Keratinocyte (primary cell): ENCODE data around the gene DMC1. TPM values are rescaled to one million over a fixed set of nuclear protein-coding genes. Genes with fewer than 3 reads are reported as not detected.

ENCODE experiments used
- DNase-seq: peaks from one replicate; pipeline ENCODE4 v3.0.0-alpha.2; 2011; ENCODE audit warnings: low read depth, missing footprints, low spot score
- FAIRE-seq: peaks from 2 replicates; lab custom pipeline; 2011; peaks lifted over from hg19 to GRCh38; lab: Jason Lieb, UNC
- H2AFZ ChIP-seq: 2 replicates; pipeline ENCODE4 v1.6.0; 2012; ENCODE audit warnings: low read length, control low read depth, inconsistent platforms; ENCODE audit not compliant: control insufficient read depth
- H3K27ac ChIP-seq: 2 replicates; pipeline ENCODE4 v1.5.1; 2011; ENCODE audit warnings: low read length; ENCODE audit not compliant: control insufficient read depth, insufficient read depth
- H3K27me3 ChIP-seq: 3 replicates; pipeline ENCODE4 v1.6.0; 2011; ENCODE audit warnings: low read length; ENCODE audit not compliant: control insufficient read depth, insufficient read depth; ENCODE audit errors: extremely low read depth
- H3K36me3 ChIP-seq, 2 experiments: 2 replicates in 1 of 2; 3 replicates in 1 of 2; pipeline ENCODE4 v1.5.1; 2011; ENCODE audit warnings: low read length in 2 of 2, mild to moderate bottlenecking in 1 of 2; ENCODE audit not compliant: control insufficient read depth in 2 of 2, insufficient read depth in 2 of 2; ENCODE audit errors: extremely low read depth in 1 of 2
- H3K4me1 ChIP-seq: 3 replicates; pipeline ENCODE4 v1.5.1; 2011; ENCODE audit warnings: low read length; ENCODE audit not compliant: control insufficient read depth, insufficient read depth; ENCODE audit errors: extremely low read depth
- H3K4me2 ChIP-seq: 3 replicates; pipeline ENCODE4 v1.6.0; 2011; ENCODE audit warnings: low read depth, low read length; ENCODE audit not compliant: control insufficient read depth, insufficient read depth; ENCODE audit errors: extremely low read depth
- H3K4me3 ChIP-seq, 3 experiments: fragments of 200-600 bp in 1 of 3; sonication (generic) in 1 of 3; 2 replicates in 2 of 3; 3 replicates in 1 of 3; pipeline ENCODE4 v1.5.1; 2011 to 2016; ENCODE audit warnings: low read length in 3 of 3, mild to moderate bottlenecking in 3 of 3, control low read depth in 2 of 3, inconsistent platforms in 1 of 3, low read depth in 1 of 3, mixed read lengths in 1 of 3, mixed run types in 1 of 3, moderate library complexity in 1 of 3; ENCODE audit not compliant: control insufficient read depth in 2 of 3, insufficient read depth in 2 of 3; ENCODE audit errors: extremely low read depth in 1 of 3
- H3K79me2 ChIP-seq: 2 replicates; pipeline ENCODE4 v1.6.0; 2012; ENCODE audit warnings: low read length; ENCODE audit not compliant: control insufficient read depth, insufficient read depth
- H3K9ac ChIP-seq: 3 replicates; pipeline ENCODE4 v1.6.0; 2011; ENCODE audit warnings: low read length; ENCODE audit not compliant: control insufficient read depth, insufficient read depth; ENCODE audit errors: extremely low read depth
- H3K9me1 ChIP-seq: 3 replicates; pipeline ENCODE4 v1.6.0; 2011; ENCODE audit warnings: low read length; ENCODE audit not compliant: control insufficient read depth, insufficient read depth; ENCODE audit errors: extremely low read depth
- H3K9me3 ChIP-seq: 2 replicates; pipeline ENCODE4 v1.5.1; 2012; ENCODE audit warnings: low read depth, low read length; ENCODE audit not compliant: control insufficient read depth
- H4K20me1 ChIP-seq: 3 replicates; pipeline ENCODE4 v1.6.0; 2011; ENCODE audit warnings: low read length; ENCODE audit not compliant: control insufficient read depth, insufficient read depth; ENCODE audit errors: extremely low read depth
- EZH2 ChIP-seq: IDR thresholded peaks from one replicate; pipeline ENCODE4 v1.6.1; 2012; ENCODE audit warnings: inconsistent platforms, mild to moderate bottlenecking, low read length, moderate library complexity
- dilution Hi-C: fragments of 300-500 bp; cut with MboI; formaldehyde crosslinking; loops from one replicate; pipeline ENCODE4 v1.7.0; 2020; ENCODE audit warnings: low sequenced_read_pairs; ENCODE audit not compliant: extremely low pct_ligation_motif_present
- polyA plus RNA-seq, 5 experiments: library from polyadenylated mRNA; depleted of rRNA in 3 of 5; stranded (reverse) in 3 of 5; stranded (forward) in 1 of 5; unstranded in 1 of 5; fragments of >200 nt; gene quantifications; 1 replicate in 1 of 5; 2 replicates in 3 of 5; 3 replicates in 1 of 5; pipeline versions ENCODE4 v1.2.1 to v1.2.3, GENCODE V29; 2011 to 2012; ENCODE audit warnings: missing spikeins in 2 of 5, low read depth in 1 of 5, low replicate concordance in 1 of 5
- TF ChIP-seq, protein P1 (sequence below), 3 experiments: IDR thresholded peaks in 1 of 3; conservative IDR thresholded peaks in 1 of 3; optimal IDR thresholded peaks in 1 of 3; 2 replicates in 2 of 3; 3 replicates in 1 of 3; pipeline versions ENCODE3 to v1.5.1; 2011; ENCODE audit warnings: low read length in 3 of 3, mild to moderate bottlenecking in 3 of 3, moderate library complexity in 2 of 3, control low read depth in 1 of 3, inconsistent platforms in 1 of 3; ENCODE audit not compliant: insufficient read depth in 2 of 3; ENCODE audit errors: extremely low read depth in 1 of 3

Gene DMC1
- polyA plus RNA-seq, 1 donor (not counting 4 experiments of a cell fraction or from before 2014, with no cell fraction given): 0.30 TPM

DNA sequence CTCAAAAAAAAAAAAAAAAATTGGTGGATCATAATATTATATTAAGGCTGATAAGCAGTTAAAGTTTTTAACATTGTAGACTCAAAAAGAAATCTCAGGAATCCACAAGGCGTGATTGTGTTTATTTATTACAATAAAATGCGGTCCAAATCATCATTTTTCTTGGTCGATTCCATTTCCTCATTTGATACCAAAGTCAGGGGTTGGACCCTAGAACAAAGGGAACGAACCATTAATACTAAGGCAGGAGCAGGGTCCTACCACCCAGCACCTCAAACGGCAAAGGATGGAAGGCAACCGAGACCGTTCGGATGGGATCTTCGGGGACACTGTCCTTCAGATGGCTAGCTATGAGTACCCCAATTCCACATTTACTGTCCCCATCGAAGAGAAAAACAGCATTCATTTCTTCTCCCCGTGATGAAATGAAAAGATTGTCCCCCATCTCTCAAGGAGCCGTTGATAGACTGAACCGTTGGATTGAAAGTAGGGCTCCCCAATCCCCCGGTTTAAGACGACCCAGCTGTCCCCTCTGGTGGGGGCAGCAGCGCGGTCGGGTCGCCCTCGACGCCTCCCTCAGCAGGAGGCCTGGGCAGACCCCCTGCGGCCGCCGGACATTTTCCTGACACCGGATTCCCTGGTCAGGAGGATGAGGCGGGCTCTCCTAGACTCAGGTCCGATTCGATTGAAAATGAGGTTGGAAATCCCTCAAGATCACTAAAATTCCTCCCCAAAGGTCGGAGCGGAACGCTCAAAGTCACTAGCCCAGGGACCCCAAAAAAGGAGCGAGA is 607 bp downstream of the DMC1 start:
- no peaks in the 10 kb centered on the region for H3K79me2 ChIP-seq
- FAIRE-seq: peak; percentile 49
- H3K27ac ChIP-seq: peak overlapping the region; percentile 52
- TF ChIP-seq EZH2: no peak
- TF ChIP-seq, protein P1, sequence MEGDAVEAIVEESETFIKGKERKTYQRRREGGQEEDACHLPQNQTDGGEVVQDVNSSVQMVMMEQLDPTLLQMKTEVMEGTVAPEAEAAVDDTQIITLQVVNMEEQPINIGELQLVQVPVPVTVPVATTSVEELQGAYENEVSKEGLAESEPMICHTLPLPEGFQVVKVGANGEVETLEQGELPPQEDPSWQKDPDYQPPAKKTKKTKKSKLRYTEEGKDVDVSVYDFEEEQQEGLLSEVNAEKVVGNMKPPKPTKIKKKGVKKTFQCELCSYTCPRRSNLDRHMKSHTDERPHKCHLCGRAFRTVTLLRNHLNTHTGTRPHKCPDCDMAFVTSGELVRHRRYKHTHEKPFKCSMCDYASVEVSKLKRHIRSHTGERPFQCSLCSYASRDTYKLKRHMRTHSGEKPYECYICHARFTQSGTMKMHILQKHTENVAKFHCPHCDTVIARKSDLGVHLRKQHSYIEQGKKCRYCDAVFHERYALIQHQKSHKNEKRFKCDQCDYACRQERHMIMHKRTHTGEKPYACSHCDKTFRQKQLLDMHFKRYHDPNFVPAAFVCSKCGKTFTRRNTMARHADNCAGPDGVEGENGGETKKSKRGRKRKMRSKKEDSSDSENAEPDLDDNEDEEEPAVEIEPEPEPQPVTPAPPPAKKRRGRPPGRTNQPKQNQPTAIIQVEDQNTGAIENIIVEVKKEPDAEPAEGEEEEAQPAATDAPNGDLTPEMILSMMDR (optimal IDR thresholded peaks at IDR 0.05 in 1 of 3, IDR thresholded peaks at IDR 0.05 in 1 of 3, conservative IDR thresholded peaks at IDR 0.05 in 1 of 3; ENCODE audit: extremely low read depth in 1 of 3, insufficient read depth in 2 of 3, low read length in 3 of 3): no peak
- no peaks in the 10 kb centered on the region for H4K20me1 ChIP-seq
- H3K9me3 ChIP-seq: no peaks in the 10 kb centered on the region
- no peaks in the 10 kb centered on the region for H3K36me3 ChIP-seq
- peak overlapping the region; percentile 46 to 78 (median 60) for H3K4me3 ChIP-seq
- no peak for DNase-seq
- peak overlapping the region; percentile 85 for H2AFZ ChIP-seq
- no peaks in the 10 kb centered on the region for H3K27me3 ChIP-seq
- H3K4me1 ChIP-seq: peaks cover 7% of the 10 kb centered on the region
- peak overlapping the region; percentile 73 for H3K9ac ChIP-seq
- dilution Hi-C loops: no loop called here
- no peaks in the 10 kb centered on the region for H3K9me1 ChIP-seq
- peak overlapping the region; percentile 90 for H3K4me2 ChIP-seq

DNA sequence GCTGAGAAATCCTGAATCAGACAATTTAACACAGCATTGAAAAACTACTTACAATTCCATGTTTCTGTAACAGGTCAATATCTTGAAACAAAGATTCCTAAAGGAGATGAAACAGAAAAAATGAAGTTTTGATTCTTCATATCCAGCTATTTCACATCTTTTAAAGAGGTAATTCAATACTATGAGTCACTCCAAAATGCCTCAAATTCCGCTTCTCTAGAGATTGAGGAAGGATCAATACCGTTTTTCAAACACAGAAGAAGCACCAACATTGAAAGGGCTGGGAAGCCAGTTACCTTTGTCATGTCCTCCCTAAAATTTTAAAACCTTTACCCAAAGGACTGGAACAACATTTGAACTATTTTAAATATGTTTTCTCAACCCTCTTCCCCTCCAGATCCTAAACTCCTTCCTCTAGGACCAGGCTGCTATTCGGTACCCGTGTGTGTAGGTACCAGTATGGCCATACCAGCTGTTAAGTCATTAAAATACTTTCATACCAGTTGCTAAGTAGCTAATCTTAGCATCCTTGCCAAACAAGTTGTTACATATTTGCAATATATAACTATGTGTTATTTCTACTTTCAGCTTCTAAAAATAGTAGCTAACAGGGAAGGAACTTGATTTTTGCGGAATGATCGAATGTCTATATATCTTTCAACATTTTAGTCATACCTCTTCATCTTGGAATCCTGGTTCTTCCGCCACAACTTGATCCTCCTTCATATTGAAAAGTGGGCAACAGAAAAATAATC is 2.3 kb downstream of the DMC1 start:
- TF ChIP-seq EZH2: no peak
- TF ChIP-seq, protein P1 (optimal IDR thresholded peaks at IDR 0.05 in 1 of 3, IDR thresholded peaks at IDR 0.05 in 1 of 3, conservative IDR thresholded peaks at IDR 0.05 in 1 of 3; ENCODE audit: extremely low read depth in 1 of 3, insufficient read depth in 2 of 3, low read length in 3 of 3): no peak
- Histone ChIP-seq H3K4me2 (no peak overlapping the region), H4K20me1 (no peaks in the 10 kb centered on the region), H3K27me3 (no peaks in the 10 kb centered on the region), H3K9me1 (no peaks in the 10 kb centered on the region), H3K4me3 (no peak overlapping the region), H3K9me3 (no peaks in the 10 kb centered on the region), H3K79me2 (no peaks in the 10 kb centered on the region), H2AFZ (no peak overlapping the region), H3K27ac (no peak overlapping the region), H3K4me1 (peaks cover 7% of the 10 kb centered on the region), H3K9ac (no peak overlapping the region), H3K36me3 (no peaks in the 10 kb centered on the region)
- dilution Hi-C loops: no loop called here
- DNase-seq (no peak), FAIRE-seq (no peak)
